HG03521 (cell line): ENCODE measurements around the gene CAST.

Experiments
- ATAC-seq: cut with Tn5 transposase; IDR thresholded peaks from one replicate; pipeline ENCODE4 v1.9.1; 2021; ENCODE audit warnings: mild to moderate bottlenecking, moderate library complexity; ENCODE audit not compliant: unreplicated experiment

CAST gene

GRCh38 chr5:96669909-96670308 lies 7.7 kb downstream of the CAST start:
- ATAC-seq, result no peak

DNA sequence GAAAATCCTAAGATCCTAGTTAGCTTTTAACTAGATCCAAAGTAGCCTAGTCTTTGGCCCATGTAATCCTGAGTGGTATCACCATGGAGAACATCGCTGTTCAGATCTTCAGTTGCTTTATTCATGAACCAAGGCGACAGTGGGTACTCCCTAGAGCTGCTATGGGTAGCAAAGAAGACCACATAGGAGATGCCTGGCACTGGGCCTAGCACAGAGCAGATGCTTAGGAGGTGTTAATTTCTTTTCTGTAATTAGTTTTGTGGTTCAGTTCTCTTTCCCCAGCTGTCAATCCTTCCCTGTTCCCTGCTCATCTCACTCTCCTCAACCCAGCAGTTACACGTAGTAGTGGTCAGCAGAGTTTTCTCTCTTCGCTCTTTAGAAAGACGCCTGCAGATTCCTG lies 9.3 kb downstream of the CAST start:
- no peak for ATAC-seq

GRCh38 chr5:96673127-96673526 lies 11.0 kb downstream of the CAST start:
- no peak for ATAC-seq

GRCh38 chr5:96675882-96676281 lies 13.7 kb downstream of the CAST start:
- no peak for ATAC-seq

DNA sequence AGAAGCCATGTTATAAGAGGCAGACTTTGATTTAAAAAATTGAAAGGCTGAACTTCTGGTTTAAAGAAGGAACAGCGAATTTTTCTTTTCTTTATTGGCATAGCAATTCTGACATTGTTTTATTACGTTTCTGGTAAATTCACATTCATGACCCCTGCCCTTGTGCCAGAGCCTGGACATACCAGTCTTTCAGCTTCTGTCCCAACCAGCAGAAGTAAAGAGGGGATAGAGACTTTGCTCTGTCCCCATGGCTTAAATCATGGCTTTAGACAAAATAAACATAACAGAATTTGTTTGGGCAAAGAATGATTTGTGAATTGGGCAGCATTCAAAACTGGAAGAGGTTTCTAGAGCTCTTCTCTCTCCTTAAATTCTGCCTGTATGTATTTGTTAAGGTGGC lies 15.3 kb downstream of the CAST start:
- ATAC-seq, result no peak

- ATAC-seq, result no peak
Observed at GRCh38 chr5:96679293-96679692, 17.1 kb downstream of the CAST start.

- ATAC-seq, result no peak
Observed at GRCh38 chr5:96680759-96681470, 18.7 kb downstream of the CAST start.

DNA sequence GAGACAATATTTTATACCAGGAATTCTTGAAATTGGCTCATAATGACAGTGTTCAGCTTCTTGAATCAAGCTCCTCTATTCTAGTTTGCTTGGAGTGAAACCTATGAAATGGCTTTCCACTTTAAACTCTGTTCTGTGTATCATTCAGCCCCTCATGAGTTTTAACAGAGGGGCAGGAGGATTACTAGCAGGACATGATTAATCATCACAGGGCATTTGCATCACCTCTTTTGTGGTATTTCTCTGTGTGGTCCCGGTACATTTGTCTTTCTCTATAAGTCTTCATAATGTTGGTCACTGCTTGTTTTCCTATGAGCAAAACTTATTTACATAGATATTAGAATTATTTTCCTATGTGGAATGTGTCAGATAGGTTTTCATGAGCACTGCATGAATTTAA lies 21.2 kb downstream of the CAST start:
- ATAC-seq, result no peak

- no peak for ATAC-seq
Observed at GRCh38 chr5:96683810-96684209, 21.6 kb downstream of the CAST start.

- no peak for ATAC-seq
Observed at GRCh38 chr5:96687080-96687479, 24.9 kb downstream of the CAST start.

- ATAC-seq, result peak; percentile 72
Observed at GRCh38 chr5:96687812-96688453, 25.8 kb downstream of the CAST start.

- ATAC-seq, result no peak
Observed at GRCh38 chr5:96690861-96691260, 28.7 kb downstream of the CAST start.

DNA sequence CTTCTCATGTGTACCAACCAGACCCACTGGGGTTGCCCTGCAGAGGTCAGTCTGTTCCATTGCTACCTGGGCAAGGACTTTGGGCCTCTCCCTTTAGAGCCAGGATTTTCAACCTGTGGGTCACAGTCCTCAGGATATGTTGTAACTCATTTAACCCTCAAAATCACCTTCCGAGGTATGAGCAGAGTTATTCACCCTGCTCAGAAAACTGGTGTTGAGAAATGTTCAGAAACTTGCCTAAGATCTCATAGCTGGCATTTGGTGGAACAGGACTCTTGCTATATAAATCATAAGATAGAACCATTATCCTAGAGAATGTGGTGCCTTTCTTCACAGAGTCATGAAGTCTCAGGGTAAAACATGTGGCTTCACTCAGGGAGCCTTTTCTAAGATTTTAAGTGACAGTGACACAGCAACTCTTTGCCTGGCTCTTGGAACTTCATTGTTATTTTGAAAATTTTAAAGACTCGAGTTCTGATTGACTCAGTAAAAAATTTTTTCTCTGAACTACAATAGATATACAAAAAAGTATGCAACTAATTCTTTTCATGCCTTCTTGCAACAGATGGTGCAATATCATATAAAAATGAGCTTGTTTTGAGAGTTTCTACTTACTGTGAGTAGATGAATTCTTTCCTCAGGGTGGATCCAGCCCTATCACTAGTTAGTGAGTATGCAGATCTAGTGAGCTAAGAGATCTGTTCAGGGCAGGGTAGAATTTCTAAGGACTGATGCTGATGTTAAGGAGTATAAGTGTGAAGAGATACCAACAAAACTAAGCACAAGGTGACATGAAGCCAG lies 29.5 kb downstream of the CAST start:
- ATAC-seq, result no peak

DNA sequence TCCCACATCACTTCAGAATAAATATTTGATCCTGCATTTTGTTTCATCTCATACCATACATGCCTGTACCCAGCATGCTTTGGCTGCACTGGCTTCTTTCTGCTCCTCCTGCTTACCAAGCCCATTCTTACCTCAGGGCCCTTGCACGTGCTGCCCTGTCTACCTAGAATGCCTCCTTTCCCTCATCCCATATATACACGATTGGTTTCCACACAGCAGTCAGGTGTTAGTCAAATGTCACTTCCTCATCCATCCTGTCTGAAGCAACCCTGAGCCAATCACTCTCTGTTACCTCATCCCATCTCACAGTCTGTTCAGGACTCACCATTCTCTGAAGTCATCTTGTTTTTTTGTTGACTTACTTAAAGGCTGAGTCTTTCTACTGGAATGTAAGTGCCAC lies 30.3 kb downstream of the CAST start:
- no peak for ATAC-seq

- no peak for ATAC-seq
Observed at GRCh38 chr5:96699186-96699820, 37.1 kb downstream of the CAST start.

- ATAC-seq, result peak; percentile 53
Observed at GRCh38 chr5:96702503-96703383, 40.6 kb downstream of the CAST start.

GRCh38 chr5:96703384-96703920 lies 41.3 kb downstream of the CAST start:
- ATAC-seq, result peak; percentile 78

DNA sequence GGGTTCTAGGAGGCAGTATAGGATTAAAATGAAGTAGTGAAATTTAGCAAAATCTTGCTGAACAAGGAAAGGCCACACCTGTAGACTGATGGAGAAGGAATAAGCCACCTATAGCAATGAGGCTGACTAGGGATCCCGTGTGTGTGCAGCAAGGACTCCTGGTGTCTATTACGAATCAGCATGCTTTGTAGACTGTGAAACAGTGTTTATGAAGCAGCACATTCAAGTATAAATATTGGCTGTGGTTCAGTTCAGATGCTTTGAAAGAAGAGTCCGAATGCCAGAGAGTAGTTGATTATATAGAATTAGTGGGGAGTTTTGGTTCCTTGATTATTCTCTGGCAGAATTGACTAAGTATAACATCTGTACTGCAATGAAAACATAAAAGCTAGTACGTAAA lies 41.8 kb downstream of the CAST start:
- no peak for ATAC-seq

- ATAC-seq, result no peak
Observed at GRCh38 chr5:96706433-96707111, 44.4 kb downstream of the CAST start.

DNA sequence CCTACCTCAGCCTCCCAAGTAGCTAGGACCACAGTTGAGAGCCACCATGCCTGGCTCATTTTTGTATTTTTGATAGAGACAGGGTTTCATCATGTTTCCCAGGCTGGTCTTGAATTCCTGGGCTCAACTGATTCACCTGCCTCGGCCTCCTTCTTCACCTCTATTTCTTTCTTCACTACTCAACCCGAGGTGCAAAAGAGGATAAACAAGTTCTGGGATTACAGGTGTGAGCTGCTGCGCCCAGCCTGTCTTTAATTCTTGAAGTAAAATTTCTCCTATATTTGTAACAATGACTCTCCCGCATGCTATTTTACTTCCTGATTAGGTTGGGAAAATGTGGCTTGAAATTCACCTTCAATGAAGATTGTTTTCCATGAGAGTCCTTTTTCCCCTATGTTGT lies 46.4 kb downstream of the CAST start:
- no peak for ATAC-seq
